ENCODE results near the gene PLXNB2.

- TF ChIP-seq CTCF (IDR thresholded peaks at IDR 0.05): no peak
- no peak for TF ChIP-seq POLR2A (IDR thresholded peaks at IDR 0.05)
These were observed 79.7 kb downstream of the PLXNB2 start for GRCh38 chr22:50227579-50228215.
